Pancreas (tissue), 10 donors: ENCODE measurements around the gene SEPHS1. TPM values are rescaled to one million over a fixed set of nuclear protein-coding genes. Genes with fewer than 3 reads are reported as not detected.
"Not testable (repeated sequence)": the region's sequence is repeated elsewhere in the genome, so short reads cannot be mapped to it uniquely, and the experiment has no call there.

Source experiments
- ATAC-seq, 4 donors: fragments of 200-7000 bp; cut with Tn5 transposase; one replicate each; pipeline versions ENCODE4 v1.8.0 to v1.9.1; 2020; ENCODE audit warnings: mild to moderate bottlenecking in 4 of 4, moderate library complexity in 4 of 4
- DNase-seq, 6 donors: peaks; one replicate each; pipeline ENCODE4 v3.0.0-alpha.2; 2020
- FAIRE-seq: peaks from 2 replicates; lab custom pipeline; 2012; peaks lifted over from hg19 to GRCh38; lab: Jason Lieb, UNC
- H3K27ac ChIP-seq, 4 donors: fragments of 200-600 bp; sonication (generic); 1 replicate in 3 of 4; 2 replicates in 1 of 4; pipeline versions ENCODE4 v1.5.0 to v1.8.0; 2020
- H3K27me3 ChIP-seq, 4 donors: fragments of 200-600 bp; one replicate each; pipeline ENCODE4 v1.8.0; 2021
- H3K36me3 ChIP-seq, 3 donors: fragments of 200-600 bp; sonication (generic) in 1 of 3; one replicate each; pipeline versions ENCODE4 v1.5.0 to v1.8.0; 2020 to 2021
- H3K4me1 ChIP-seq, 3 donors: fragments of 200-600 bp; one replicate each; pipeline ENCODE4 v1.8.0; 2021
- H3K4me3 ChIP-seq, 4 donors: fragments of 200-600 bp; sonication (generic) in 2 of 4; one replicate each; pipeline versions ENCODE4 v1.5.0 to v1.8.0; 2020 to 2021
- H3K9me3 ChIP-seq, 4 donors: fragments of 200-600 bp; one replicate each; pipeline ENCODE4 v1.8.0; 2021
- CTCF ChIP-seq, 4 donors: fragments of 200-600 bp; sonication (generic) in 3 of 4; IDR thresholded peaks; one replicate each; pipeline versions ENCODE4 v1.5.0 to v1.8.0; 2021; ENCODE audit warnings: antibody characterized with exemption in 4 of 4
- WGBS, 2 donors: extraction: QIAGEN DNeasy Blood & Tissue Kit; methylation state at CpG; one replicate each; pipeline ENCODE4 v1.1.7; 2013; 5-methylcytosine and 5-hydroxymethylcytosine counted together
- intact Hi-C, 3 donors: fragments of 100-400 bp; cut with DNase I; formaldehyde crosslinking; loops; one replicate each; pipeline versions ENCODE4 v1.11.1 to v1.14.2; 2022
- polyA plus RNA-seq, 2 donors: library from polyadenylated mRNA; stranded (reverse); fragments of 200-250 nt; gene quantifications; one replicate each; pipeline ENCODE4 v1.2.3, GENCODE V29; 2013
- total RNA-seq, 6 donors: library from RNA; stranded (reverse); fragmentation: NEBNext Ultra II Directional in 4 of 6; extraction: Animal tissue kit (Norgen Biotek cat#: 25700) in 4 of 6; gene quantifications; one replicate each; pipeline versions ENCODE4 v1.2.1 to v1.2.4, GENCODE V29; 2021 to 2023
- donor health status: healthy with polysubstance abuse.
- donor health status: DM: no; HTN: no; CAD: no; lungs with moderate emphysema.
- donor health status: DM: no; HTN: no; CAD: no.
- donor health status: control.
- donor health status: control.
- donor health status: Bipolar disorder and iron deficiency.
- donor health status: DM: yes; HTN: yes; CAD: no.
- donor health status: DM: no; HTN: no; CAD: no.
- donor health status: DM: no; HTN: no; CAD: no.
- donor health status: DM: yes; HTN: yes; CAD: no.

The SEPHS1 gene
- total and polyA plus RNA-seq, 8 donors: 14.3 to 24.6 (median 19.7) TPM

DNA sequence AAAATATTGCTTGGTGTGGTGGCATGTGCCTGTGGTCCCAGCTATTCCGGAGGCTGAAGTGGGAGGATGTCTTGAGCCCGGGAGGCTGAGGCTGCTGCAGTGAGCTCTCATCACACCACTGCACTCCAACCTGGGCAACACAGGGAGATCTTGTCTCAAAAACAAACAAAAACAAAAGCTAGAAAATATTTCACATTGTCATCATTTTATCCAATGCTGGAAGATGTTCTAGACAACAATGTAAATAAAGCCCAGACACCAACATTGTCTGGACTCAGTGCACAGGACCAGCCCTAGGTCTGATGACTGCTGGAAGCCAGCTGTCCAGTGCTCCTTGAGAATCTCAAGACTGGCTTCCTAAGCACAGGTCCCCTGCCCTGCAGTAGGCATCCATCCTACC lies 13.5 kb downstream of the SEPHS1 start:
- Histone ChIP-seq H3K27ac (no peak overlapping the region), H3K4me1 (no peaks in the 10 kb centered on the region), H3K9me3 (no peaks in the 10 kb centered on the region), H3K4me3 (no peak overlapping the region), H3K36me3 (peaks cover 0 to 26% (median 4%) of the 10 kb centered on the region in 3 donors), H3K27me3 (no peaks in the 10 kb centered on the region)
- FAIRE-seq (no peak), DNase-seq (no peak), ATAC-seq (no peak)
- TF ChIP-seq CTCF (IDR thresholded peaks at IDR 0.05): no peak
- intact Hi-C loops: no loop called here
- 92 to 100% methylated on average over 2 of the region's 2 CpGs for WGBS, 2 donors

DNA sequence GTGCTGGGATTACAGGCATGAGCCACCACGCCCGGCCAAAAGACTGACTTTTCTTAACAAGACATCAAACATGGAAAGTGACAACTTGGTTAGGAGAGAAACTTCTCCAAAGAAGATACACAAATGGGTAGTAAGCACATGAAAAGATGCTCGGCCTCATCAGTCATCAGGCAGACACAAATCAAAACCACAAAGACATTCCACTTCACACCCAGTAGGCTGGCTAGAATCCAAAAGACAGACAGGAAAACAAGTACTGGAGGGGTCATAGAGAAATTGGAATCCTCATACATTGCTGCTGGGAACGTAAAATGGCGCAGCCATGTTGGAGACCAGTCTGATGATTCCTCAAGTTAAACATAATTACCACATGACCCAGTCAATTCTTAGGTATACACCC lies 16.4 kb downstream of the SEPHS1 start:
- WGBS, 2 donors: 96 to 99% methylated on average over 5 of the region's 5 CpGs
- TF ChIP-seq CTCF (IDR thresholded peaks at IDR 0.05): no peak
- H3K36me3 ChIP-seq: peaks cover 4 to 47% (median 6%) of the 10 kb centered on the region in 3 donors
- intact Hi-C loops: no loop called here
- no peak overlapping the region for H3K4me3 ChIP-seq
- no peaks in the 10 kb centered on the region for H3K27me3 ChIP-seq
- no peaks in the 10 kb centered on the region for H3K4me1 ChIP-seq
- no peak for FAIRE-seq
- ATAC-seq: no peak
- H3K9me3 ChIP-seq: no peaks in the 10 kb centered on the region
- no peak overlapping the region for H3K27ac ChIP-seq
- no peak for DNase-seq

GRCh38 chr10:13330980-13331379 lies 17.1 kb downstream of the SEPHS1 start:
- H3K4me3 ChIP-seq, H3K27me3 ChIP-seq, DNase-seq, FAIRE-seq, intact Hi-C loops, ATAC-seq, H3K27ac ChIP-seq, H3K4me1 ChIP-seq, H3K9me3 ChIP-seq: not testable (repeated sequence)
- H3K36me3 ChIP-seq: peaks cover 4 to 53% (median 6%) of the 10 kb centered on the region in 3 donors
- WGBS, 2 donors: 97 to 99% methylated on average over 8 of the region's 8 CpGs

GRCh38 chr10:13329565-13329964 lies 18.5 kb downstream of the SEPHS1 start:
- H3K9me3 ChIP-seq: no peaks in the 10 kb centered on the region
- intact Hi-C loops: no loop called here
- DNase-seq (no peak), FAIRE-seq (no peak), ATAC-seq (no peak)
- no peak overlapping the region for H3K27ac ChIP-seq
- H3K36me3 ChIP-seq: peaks cover 4 to 55% (median 6%) of the 10 kb centered on the region in 3 donors
- 92 to 96% methylated on average over 3 of the region's 3 CpGs for WGBS, 2 donors
- TF ChIP-seq CTCF (IDR thresholded peaks at IDR 0.05): no peak
- no peaks in the 10 kb centered on the region for H3K27me3 ChIP-seq
- H3K4me1 ChIP-seq: no peaks in the 10 kb centered on the region
- H3K4me3 ChIP-seq: no peak overlapping the region

GRCh38 chr10:13328613-13329012 lies 19.5 kb downstream of the SEPHS1 start:
- Histone ChIP-seq H3K36me3 (peaks cover 4 to 61% (median 6%) of the 10 kb centered on the region in 3 donors), H3K9me3 (no peaks in the 10 kb centered on the region), H3K27me3 (no peaks in the 10 kb centered on the region), H3K4me3 (no peak overlapping the region), H3K27ac (no peak overlapping the region), H3K4me1 (no peaks in the 10 kb centered on the region)
- TF ChIP-seq CTCF (IDR thresholded peaks at IDR 0.05): no peak
- ATAC-seq: no peak
- DNase-seq: no peak
- 74 to 85% methylated on average over 10 of the region's 10 CpGs for WGBS, 2 donors
- intact Hi-C loops: no loop called here
- no peak for FAIRE-seq
